Left ventricle myocardium inferior (tissue), 1 donor: ENCODE data around the gene SLC25A47. TPM values are rescaled to one million over a fixed set of nuclear protein-coding genes. Genes with fewer than 3 reads are reported as not detected.

Source experiments
- DNase-seq: peaks from one replicate; pipeline ENCODE4 v3.0.0-alpha.2; 2020
- H3K27ac ChIP-seq: fragments of 200-600 bp; replicated peaks from 2 replicates; pipeline ENCODE4 v1.8.0; 2021
- H3K27me3 ChIP-seq: fragments of 200-600 bp; 2 replicates; pipeline ENCODE4 v1.8.0; 2021; ENCODE audit warnings: low read depth
- H3K36me3 ChIP-seq: fragments of 200-600 bp; 2 replicates; pipeline ENCODE4 v1.8.0; 2021
- H3K4me1 ChIP-seq: fragments of 200-600 bp; 2 replicates; pipeline ENCODE4 v1.8.0; 2021
- H3K4me3 ChIP-seq: fragments of 200-600 bp; 2 replicates; pipeline ENCODE4 v1.8.0; 2021; ENCODE audit warnings: mild to moderate bottlenecking, moderate library complexity
- H3K9me3 ChIP-seq: fragments of 200-600 bp; replicated peaks from 2 replicates; pipeline ENCODE4 v1.8.0; 2021
- intact Hi-C: fragments of 100-400 bp; cut with micrococcal nuclease; formaldehyde crosslinking; loops from one replicate; pipeline ENCODE4 v1.11.0; 2022
- total RNA-seq: library from RNA; stranded (reverse); fragmentation: NEBNext Ultra II Directional; extraction: Animal tissue kit (Norgen Biotek cat#: 25700); gene quantifications from one replicate; pipeline ENCODE4 v1.2.1, GENCODE V29; 2021
- TF ChIP-seq, protein P1 (sequence below): fragments of 200-600 bp; IDR thresholded peaks from 2 replicates; pipeline ENCODE4 v1.8.0; 2021; ENCODE audit warnings: antibody characterized with exemption, mild to moderate bottlenecking, borderline replicate concordance
- donor health status: DM: no; HTN: yes; CAD: no; lungs with severe emphysema.

Gene SLC25A47
- total RNA-seq, 1 donor from 2014 or later = not detected

DNA sequence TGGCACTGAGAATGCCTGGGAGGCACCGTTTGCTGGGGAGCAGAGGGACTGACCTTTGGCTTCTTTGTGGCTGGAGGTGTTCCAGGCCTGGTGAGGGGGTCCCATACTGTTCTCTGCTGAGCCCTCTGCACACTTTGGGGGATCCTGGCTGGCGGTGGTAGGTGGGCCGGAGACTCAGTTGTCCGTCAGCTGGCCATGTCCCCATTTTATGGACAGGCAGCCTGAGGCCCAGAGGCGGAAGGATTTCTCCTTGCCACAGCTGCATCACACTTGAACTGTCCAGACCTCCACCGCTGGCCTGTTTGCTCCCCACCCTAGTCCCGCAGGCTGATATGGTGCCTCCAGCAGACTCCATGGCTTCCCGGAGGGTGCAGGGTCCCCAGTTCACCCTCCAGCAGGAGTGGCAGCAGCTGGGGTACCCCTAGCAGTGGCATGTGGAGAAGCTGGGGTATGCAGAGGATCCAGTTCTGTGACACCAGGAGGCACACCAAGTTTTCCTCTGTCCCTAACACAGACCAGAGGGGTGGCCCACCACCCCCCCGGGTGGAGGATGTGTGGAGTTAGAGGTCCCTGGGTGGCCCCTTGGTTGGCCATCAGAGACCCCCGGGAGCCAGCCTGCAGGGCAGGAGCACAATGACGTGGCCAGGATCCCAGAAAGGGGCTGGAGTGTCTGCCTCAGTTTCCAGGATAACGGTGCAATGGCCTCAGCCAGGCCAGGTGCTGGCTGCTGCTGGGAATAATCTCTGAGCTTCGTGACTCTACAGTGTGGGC is 31.6 kb upstream of the SLC25A47 start:
- H3K27ac ChIP-seq = no peak overlapping the region
- no peaks in the 10 kb centered on the region for H3K27me3 ChIP-seq
- H3K36me3 ChIP-seq = peaks cover 16% of the 10 kb centered on the region
- H3K9me3 ChIP-seq = no peaks in the 10 kb centered on the region
- H3K4me1 ChIP-seq = peaks cover 56% of the 10 kb centered on the region
- intact Hi-C loops = no loop called here
- DNase-seq = no peak
- TF ChIP-seq, protein P1, sequence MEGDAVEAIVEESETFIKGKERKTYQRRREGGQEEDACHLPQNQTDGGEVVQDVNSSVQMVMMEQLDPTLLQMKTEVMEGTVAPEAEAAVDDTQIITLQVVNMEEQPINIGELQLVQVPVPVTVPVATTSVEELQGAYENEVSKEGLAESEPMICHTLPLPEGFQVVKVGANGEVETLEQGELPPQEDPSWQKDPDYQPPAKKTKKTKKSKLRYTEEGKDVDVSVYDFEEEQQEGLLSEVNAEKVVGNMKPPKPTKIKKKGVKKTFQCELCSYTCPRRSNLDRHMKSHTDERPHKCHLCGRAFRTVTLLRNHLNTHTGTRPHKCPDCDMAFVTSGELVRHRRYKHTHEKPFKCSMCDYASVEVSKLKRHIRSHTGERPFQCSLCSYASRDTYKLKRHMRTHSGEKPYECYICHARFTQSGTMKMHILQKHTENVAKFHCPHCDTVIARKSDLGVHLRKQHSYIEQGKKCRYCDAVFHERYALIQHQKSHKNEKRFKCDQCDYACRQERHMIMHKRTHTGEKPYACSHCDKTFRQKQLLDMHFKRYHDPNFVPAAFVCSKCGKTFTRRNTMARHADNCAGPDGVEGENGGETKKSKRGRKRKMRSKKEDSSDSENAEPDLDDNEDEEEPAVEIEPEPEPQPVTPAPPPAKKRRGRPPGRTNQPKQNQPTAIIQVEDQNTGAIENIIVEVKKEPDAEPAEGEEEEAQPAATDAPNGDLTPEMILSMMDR = no peak
- no peak overlapping the region for H3K4me3 ChIP-seq

DNA sequence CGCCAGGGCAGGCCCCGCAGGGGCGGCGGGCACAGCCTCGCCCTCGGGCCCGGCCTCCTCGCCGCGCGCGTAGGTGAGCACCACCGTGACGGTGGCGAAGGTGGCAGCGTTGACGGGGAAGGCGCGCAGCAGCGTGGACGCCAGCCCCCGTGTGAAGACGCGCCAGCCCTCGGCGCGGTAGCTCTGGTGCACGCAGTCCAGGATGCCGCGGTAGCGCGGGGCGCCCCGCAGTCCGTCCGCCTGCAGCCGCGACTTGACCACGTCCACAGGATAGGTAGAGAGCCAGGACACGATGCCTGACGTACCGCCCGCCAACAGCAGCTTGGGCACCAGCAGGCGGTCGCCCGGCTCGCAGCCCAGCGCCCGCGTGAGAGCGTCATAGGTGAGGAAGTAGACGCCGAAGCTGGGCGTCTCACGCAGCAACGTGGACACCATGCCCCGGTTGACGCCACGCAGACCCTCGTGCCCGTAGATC is 30.8 kb upstream of the SLC25A47 start:
- H3K4me3 ChIP-seq = no peak overlapping the region
- no peak overlapping the region for H3K27ac ChIP-seq
- peaks cover 16% of the 10 kb centered on the region for H3K36me3 ChIP-seq
- DNase-seq = no peak
- TF ChIP-seq, protein P1 = no peak
- no peaks in the 10 kb centered on the region for H3K27me3 ChIP-seq
- intact Hi-C loops = no loop called here
- no peaks in the 10 kb centered on the region for H3K9me3 ChIP-seq
- peaks cover 57% of the 10 kb centered on the region for H3K4me1 ChIP-seq

DNA sequence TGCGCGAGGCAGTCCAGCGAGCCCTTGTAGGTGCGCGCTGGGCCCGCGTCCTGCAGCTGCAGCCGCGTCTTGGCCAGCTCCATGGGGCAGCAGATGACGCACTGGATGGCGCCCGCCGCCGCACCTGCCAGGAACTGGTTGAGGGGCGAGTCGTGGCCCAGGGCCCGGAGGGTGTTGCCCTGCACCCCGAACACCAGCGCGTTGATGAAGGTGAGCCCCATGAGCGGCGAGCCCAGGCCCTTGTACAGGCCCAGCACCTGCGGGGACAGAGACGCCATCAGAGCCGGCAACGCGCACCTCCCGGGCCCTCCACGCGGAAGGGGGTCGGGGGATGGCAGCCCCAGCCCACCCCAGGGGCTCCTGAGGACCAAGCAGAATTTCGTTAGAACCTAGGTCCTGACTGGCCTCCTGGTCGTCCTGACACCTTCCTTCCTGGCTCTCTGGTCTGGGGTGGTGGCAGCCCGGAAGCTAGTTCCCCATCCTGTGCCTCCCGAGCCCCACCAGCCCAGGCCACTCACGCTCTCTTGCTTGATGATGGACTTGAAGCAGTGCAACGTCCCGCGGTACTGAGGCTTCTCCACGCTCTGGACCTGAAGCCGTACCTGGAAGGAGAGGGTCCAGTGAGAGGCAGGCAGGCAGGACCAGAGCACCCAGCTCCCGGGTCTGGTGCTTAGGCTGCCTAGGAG is 30.2 kb upstream of the SLC25A47 start:
- H3K27ac ChIP-seq = peak overlapping the region; percentile 47
- intact Hi-C loops = no loop called here
- no peaks in the 10 kb centered on the region for H3K9me3 ChIP-seq
- TF ChIP-seq, protein P1 = no peak
- peaks cover 16% of the 10 kb centered on the region for H3K36me3 ChIP-seq
- no peaks in the 10 kb centered on the region for H3K27me3 ChIP-seq
- H3K4me1 ChIP-seq = peaks cover 63% of the 10 kb centered on the region
- no peak overlapping the region for H3K4me3 ChIP-seq
- DNase-seq = no peak

DNA sequence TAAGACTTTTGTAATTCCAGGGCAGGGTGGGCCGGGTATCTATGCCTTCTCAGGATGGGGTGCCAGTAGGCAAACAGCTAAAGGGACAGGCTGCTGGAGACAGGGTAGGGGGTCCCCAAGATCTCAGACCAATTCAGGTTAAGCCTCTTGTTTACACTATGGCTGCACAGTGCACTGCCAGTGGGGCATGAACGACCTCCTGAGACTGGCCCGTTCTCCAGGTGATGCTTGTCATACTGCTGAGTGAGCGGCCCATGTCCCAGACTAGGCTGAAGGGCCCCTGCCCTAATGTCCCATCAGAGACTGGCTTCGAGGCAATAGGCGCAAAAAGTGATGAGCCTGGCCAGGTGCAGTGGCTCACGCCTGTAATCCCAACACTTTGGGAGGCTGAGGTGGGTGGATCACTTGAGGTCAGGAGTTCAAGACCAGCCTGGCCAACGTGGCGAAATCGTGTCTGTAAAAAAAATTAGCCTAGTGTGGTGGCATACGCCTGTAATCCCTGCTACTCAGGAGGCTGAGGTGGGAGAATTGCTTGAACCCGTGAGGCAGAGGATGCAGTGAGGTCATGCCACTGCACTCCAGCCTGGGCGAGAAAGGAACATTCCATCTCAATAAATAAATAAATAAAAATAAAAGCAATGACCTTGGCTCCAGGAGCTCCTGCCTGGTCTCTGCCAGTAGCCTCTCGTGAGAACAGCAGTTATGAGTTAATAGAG is 29.5 kb upstream of the SLC25A47 start:
- H3K36me3 ChIP-seq = peaks cover 16% of the 10 kb centered on the region
- no peaks in the 10 kb centered on the region for H3K9me3 ChIP-seq
- TF ChIP-seq, protein P1 = no peak
- H3K4me1 ChIP-seq = peaks cover 66% of the 10 kb centered on the region
- H3K27me3 ChIP-seq = no peaks in the 10 kb centered on the region
- intact Hi-C loops = no loop called here
- no peak for DNase-seq
- H3K4me3 ChIP-seq = no peak overlapping the region
- peak overlapping the region; percentile 47 for H3K27ac ChIP-seq

DNA sequence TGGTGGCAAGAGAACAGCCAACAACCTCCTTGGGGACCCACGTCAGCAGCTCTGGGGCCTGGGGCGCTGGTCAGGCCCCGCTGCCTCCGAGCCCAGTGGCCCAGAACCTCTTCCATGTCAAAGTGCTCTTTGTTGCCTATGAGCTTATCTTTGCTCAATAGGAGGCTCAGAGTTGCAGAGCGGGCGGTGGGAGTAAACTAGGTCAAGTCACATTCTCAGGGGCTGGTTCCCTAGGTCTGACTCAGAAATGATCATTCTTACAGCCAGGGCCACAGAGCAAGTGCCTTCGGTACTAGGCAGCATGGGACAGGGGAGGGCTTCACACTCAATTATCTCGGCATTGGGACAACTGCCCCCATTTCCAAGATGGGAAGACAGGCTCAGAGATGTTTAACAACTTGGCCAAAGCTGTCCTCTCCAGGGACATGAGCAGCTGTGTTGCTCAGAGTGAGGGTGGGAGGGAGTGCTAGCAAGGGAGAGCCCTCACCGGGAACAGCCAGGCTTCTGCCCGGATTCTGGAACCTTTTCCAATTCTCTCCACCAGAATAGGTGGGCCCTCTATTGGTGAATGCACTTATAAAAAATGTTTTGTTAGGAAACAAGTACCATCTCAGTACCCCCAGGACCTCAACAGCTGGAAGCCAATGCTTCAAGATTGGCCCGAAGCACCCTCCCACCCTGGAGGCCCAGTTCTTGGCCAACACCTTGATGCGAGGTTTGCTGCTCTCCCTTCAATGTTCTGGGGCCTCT is 28.8 kb upstream of the SLC25A47 start:
- H3K4me1 ChIP-seq = peaks cover 61% of the 10 kb centered on the region
- TF ChIP-seq, protein P1 = no peak
- no peak overlapping the region for H3K4me3 ChIP-seq
- H3K27ac ChIP-seq = peak overlapping the region; percentile 47
- peak; percentile 63 for DNase-seq
- intact Hi-C loops = no loop called here
- no peaks in the 10 kb centered on the region for H3K9me3 ChIP-seq
- H3K27me3 ChIP-seq = no peaks in the 10 kb centered on the region
- H3K36me3 ChIP-seq = peaks cover 16% of the 10 kb centered on the region
